Right ventricle myocardium inferior (tissue), 1 donor: Measurements from ENCODE around the gene TUBA4A. TPM values are rescaled to one million over a fixed set of nuclear protein-coding genes. Genes with fewer than 3 reads are reported as not detected.
"Not testable (repeated sequence)": the region's sequence is repeated elsewhere in the genome, so short reads cannot be mapped to it uniquely, and the experiment has no call there.

Experiments
- ATAC-seq: fragments of 200-7000 bp; cut with Tn5 transposase; one replicate; pipeline ENCODE4 v1.9.1; 2020; ENCODE audit warnings: mild to moderate bottlenecking, moderate library complexity
- DNase-seq: peaks from one replicate; pipeline ENCODE4 v3.0.0; 2021; ENCODE audit errors: missing footprints
- intact Hi-C: fragments of 100-400 bp; cut with DNase I; formaldehyde crosslinking; loops from one replicate; pipeline ENCODE4 v1.11.0; 2022
- microRNA-seq: library from miRNA; unstranded; fragments of <30 nt; microRNA quantifications from one replicate; pipeline ENCODE4 v1.2.0, GENCODE V29; 2020
- total RNA-seq: library from RNA; stranded (reverse); fragmentation: NEBNext Ultra II Directional; extraction: Animal tissue kit (Norgen Biotek cat#: 25700); gene quantifications from one replicate; pipeline ENCODE4 v1.2.1, GENCODE V29; 2021
- donor health status: DM: no; HTN: yes; CAD: no; lungs with severe emphysema.

The TUBA4A gene
- total RNA-seq, 1 donor from 2014 or later: 128 TPM

- DNase-seq: no peak
- intact Hi-C loops: loop anchor here (2.0 kb wide), 2 partner anchors 21 to 31 kb away; partner anchors contain the start of genes ANKZF1, ATG9A and CNPPD1
- no peak for ATAC-seq
Observed at GRCh38 chr2:219207884-219208740, 45.6 kb downstream of the TUBA4A start.

- DNase-seq (no peak), ATAC-seq (peak; percentile 11)
- intact Hi-C loops: loop anchor here (2.0 kb wide), 2 partner anchors 21 to 31 kb away; partner anchors contain the start of genes ANKZF1, ATG9A and CNPPD1
Observed at GRCh38 chr2:219207134-219207883, 46.4 kb downstream of the TUBA4A start.

- DNase-seq (peak; percentile 98), ATAC-seq (peak; percentile 98)
- intact Hi-C loops: loop anchor here (1.0 to 2.0 kb wide), 3 partner anchors 22 to 73 kb away; partner anchors contain the start of genes ANKZF1, ATG9A, CNPPD1 and DNAJB2
Observed at GRCh38 chr2:219206328-219207133, 47.2 kb downstream of the TUBA4A start, which contains the start of gene ZFAND2B. ZFAND2B (plus strand) TSS chr2:219206782; CDS start chr2:219206988, 206 bp downstream.

- intact Hi-C loops: loop anchor here (1.0 to 2.0 kb wide), 3 partner anchors 23 to 73 kb away; partner anchors contain the start of genes ANKZF1, ATG9A, CNPPD1 and DNAJB2
- DNase-seq: no peak
- ATAC-seq: no peak
Observed at GRCh38 chr2:219205981-219206327, 47.8 kb downstream of the TUBA4A start.

GRCh38 chr2:219205165-219205538 is 48.6 kb downstream of the TUBA4A start:
- ATAC-seq (no peak), DNase-seq (no peak)
- intact Hi-C loops: no loop called here

GRCh38 chr2:219204425-219205164 is 49.1 kb downstream of the TUBA4A start:
- DNase-seq: no peak
- ATAC-seq: no peak
- intact Hi-C loops: no loop called here

- DNase-seq, ATAC-seq, intact Hi-C loops: not testable (repeated sequence)
Observed at GRCh38 chr2:219201331-219201730, 52.4 kb downstream of the TUBA4A start.

- ATAC-seq, DNase-seq, intact Hi-C loops: not testable (repeated sequence)
Observed at GRCh38 chr2:219200502-219201326, 53.0 kb downstream of the TUBA4A start.

Small RNA genes lying within 50 kb of the gene (microRNA-seq; reads per million reads assigned to microRNA genes)
- gene MIR153-1: not detected

Other genes with a start within 250 kb of the TUBA4A start
- not detected for gene CFAP65, start 212.4 kb downstream of the TUBA4A start, total RNA-seq
- not detected for gene IHH, start 193.0 kb downstream of the TUBA4A start, total RNA-seq
- gene NHEJ1, start 93.1 kb downstream of the TUBA4A start, total RNA-seq: 9.7 TPM
- gene SLC23A3, start 83.9 kb downstream of the TUBA4A start, total RNA-seq: 0.87 TPM
- gene CNPPD1, start 77.0 kb downstream of the TUBA4A start, total RNA-seq: 72.7 TPM
- 37.4 TPM for gene RETREG2, start 75.6 kb downstream of the TUBA4A start, total RNA-seq
- 24.3 TPM for gene ZFAND2B, start 47.1 kb downstream of the TUBA4A start, total RNA-seq
- gene ABCB6, start 35.0 kb downstream of the TUBA4A start, total RNA-seq: 31.4 TPM
- gene ATG9A, start 24.3 kb downstream of the TUBA4A start, total RNA-seq: 79.4 TPM
- 26.6 TPM for gene ANKZF1, start 24.1 kb downstream of the TUBA4A start, total RNA-seq
- 1.8 TPM for gene GLB1L, start 8.5 kb downstream of the TUBA4A start, total RNA-seq
- gene STK16, start 8.4 kb downstream of the TUBA4A start, total RNA-seq: 17.1 TPM
- not detected for gene TUBA4B, start 675 bp downstream of the TUBA4A start, total RNA-seq
- gene DNAJB2, start 25.4 kb upstream of the TUBA4A start, total RNA-seq: 80.4 TPM
- not detected for gene PTPRN, start 55.5 kb upstream of the TUBA4A start, total RNA-seq
- not detected for gene RESP18, start 78.8 kb upstream of the TUBA4A start, total RNA-seq
- 66.6 TPM for gene DNPEP, start 134.0 kb upstream of the TUBA4A start, total RNA-seq
- 13,356 TPM for gene DES, start 164.5 kb upstream of the TUBA4A start, total RNA-seq
- gene SPEG, start 180.9 kb upstream of the TUBA4A start, total RNA-seq: 119 TPM
- 22.9 TPM for gene GMPPA, start 245.0 kb upstream of the TUBA4A start, total RNA-seq